ENCODE data around the gene ACTR1B. TPM values are rescaled to one million over a fixed set of nuclear protein-coding genes. Genes with fewer than 3 reads are reported as not detected.
"Not testable (repeated sequence)": the region's sequence is repeated elsewhere in the genome, so short reads cannot be mapped to it uniquely, and the experiment has no call there.

ACTR1B gene
- total RNA-seq, 1 experiment from 2014 or later: 113 TPM

DNA sequence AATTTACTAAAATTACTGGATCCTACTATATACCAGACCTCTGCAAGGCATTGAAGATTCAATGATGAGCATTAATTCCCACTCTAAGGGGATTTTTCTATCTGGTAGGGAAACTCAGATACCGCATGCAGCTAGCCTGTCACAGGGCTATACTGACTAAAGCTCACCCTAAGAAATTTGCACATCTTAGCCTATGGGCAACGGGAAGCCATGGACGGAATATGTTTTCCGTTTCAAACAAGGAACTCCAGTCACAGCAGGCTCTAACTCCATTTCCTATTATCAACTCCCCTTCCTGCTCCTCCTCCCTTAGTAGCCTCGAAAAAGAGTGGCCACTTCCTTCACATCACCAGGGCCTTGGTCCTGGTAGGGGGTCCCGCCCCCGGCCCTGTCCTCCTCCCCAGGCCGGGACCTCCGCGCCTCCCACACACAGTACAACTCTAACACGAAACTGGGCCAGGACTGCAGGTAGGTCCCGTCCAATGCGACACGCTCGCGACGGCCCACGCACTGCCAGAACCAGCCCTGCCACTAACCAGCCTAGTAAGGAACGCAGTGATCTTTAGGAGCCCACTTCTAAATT is 18.6 kb downstream of the ACTR1B start:
- no peak for DNase-seq (ENCODE audit: low read depth)
- in situ Hi-C loops (cut with HindIII; ENCODE audit: low pct_unique_long_range_greater_than_20kb, low sequenced_read_pairs): no loop called here

DNA sequence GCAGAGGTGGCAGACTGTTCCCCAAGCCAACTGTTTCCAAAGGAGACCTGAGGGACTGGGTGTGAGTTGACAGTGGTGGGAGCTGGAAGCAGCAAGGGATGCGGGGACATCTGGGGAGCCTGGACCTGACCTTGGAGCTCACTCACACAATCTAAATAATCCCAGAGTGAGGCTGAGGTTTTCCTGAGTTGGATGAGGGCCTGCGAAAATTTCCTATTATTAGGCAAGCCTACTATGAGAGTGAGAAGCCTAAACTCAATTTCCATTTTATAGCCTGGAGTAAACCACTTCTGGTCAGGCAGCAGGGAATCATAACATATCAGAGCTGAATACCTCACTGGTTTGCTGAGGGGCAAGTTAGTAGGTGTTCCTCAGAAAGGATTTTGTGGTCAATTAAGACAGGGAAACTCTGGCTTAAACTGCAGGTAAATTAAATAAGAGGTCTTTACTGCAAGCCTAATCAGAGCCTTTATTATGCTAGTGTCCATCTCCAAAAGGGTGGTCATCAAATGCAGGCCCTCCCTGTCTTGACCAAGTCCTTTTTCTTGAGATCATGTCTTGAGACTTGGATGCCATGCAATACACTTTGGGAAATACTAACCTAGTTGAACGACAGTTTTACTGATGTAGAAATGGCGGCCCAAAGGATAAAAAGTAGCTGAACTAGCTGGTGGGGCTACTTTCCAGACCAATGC is 19.7 kb downstream of the ACTR1B start:
- in situ Hi-C loops (cut with HindIII; ENCODE audit: low pct_unique_long_range_greater_than_20kb, low sequenced_read_pairs): no loop called here
- no peak for DNase-seq (ENCODE audit: low read depth)

GRCh38 chr2:97626049-97626430 is 37.8 kb downstream of the ACTR1B start:
- in situ Hi-C loops (cut with HindIII; ENCODE audit: low pct_unique_long_range_greater_than_20kb, low sequenced_read_pairs); DNase-seq (ENCODE audit: low read depth): not testable (repeated sequence)

DNA sequence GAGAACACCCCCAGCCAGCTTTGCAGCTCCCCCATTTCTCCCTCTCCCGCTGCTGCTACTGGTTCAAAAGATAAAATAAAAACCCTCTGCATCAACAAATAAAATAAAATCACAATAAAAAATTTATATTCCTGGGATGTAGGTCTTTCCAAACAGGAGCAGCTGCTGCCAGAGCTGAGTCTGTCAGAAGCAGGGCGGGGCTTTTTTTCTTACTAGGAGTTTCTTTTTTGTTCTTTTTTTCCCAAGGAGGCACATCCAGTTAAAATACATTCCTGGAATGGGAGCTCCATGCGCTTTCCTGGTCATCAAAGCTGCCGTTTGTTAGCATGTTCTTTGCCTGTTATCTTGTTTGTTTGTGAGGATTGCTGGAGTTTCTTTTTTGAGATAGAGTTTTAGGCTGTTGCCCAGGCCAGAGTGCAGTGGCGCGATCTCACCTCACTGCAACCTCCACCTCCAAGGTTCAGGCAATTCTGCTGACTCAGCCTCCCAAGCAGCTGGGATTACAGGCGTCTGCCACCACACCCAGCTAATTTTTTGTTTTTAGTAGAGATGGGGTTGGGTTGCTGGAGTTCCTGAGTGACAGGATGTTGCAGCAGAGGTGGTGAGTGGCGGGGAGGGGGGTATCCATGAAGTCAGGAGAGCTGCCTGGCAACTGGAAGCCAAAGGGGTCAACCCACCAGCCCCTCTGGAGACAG is 38.3 kb downstream of the ACTR1B start:
- in situ Hi-C loops (cut with HindIII; ENCODE audit: low pct_unique_long_range_greater_than_20kb, low sequenced_read_pairs); DNase-seq (ENCODE audit: low read depth): not testable (repeated sequence)

DNA sequence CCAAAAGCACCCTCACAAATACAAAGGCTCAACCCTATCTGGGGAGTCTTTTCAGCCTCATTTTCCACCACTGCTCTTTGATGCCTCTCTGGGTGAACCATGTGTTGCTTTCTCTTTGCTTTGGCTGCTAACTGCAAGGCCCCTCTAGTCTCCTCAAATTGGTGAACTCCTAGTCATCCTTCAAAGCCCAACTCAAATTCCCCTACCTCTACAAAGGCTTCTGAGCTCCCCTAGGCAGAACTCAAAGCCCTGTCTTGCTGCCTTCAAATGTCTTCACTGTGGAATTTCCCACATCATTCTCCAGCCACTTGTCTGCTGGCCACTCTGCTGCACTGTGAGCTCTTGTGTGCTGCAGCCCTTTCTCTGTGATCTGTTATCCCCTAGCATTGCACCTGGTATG is 40.9 kb downstream of the ACTR1B start:
- in situ Hi-C loops (cut with HindIII; ENCODE audit: low pct_unique_long_range_greater_than_20kb, low sequenced_read_pairs); DNase-seq (ENCODE audit: low read depth): not testable (repeated sequence)

GRCh38 chr2:97620492-97620891 is 43.4 kb downstream of the ACTR1B start:
- in situ Hi-C loops (cut with HindIII; ENCODE audit: low pct_unique_long_range_greater_than_20kb, low sequenced_read_pairs); DNase-seq (ENCODE audit: low read depth): not testable (repeated sequence)

- peak; percentile 27 for DNase-seq (ENCODE audit: low read depth)
These were observed 44.7 kb downstream of the ACTR1B start for GRCh38 chr2:97618939-97619827.

DNA sequence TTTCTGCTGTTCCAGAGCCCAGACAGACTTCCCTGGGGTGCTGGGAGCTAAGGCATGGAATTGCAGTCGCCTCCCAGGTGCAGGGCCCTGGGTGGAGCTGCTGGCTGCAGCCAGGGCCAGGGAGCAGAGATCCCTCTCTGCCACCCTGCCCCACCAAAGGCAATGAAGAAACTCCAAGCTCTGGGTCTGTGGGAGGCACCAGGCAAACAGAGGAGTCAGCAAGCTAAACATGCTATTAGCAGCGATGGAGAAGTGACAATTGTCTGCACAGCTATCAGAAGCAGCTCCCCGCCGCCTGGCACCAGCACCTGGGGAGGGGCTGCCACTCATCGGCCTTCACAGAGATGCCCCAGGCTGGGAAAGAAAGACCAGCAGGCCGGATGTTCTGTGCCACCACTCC is 45.9 kb downstream of the ACTR1B start:
- no peak for DNase-seq (ENCODE audit: low read depth)
- in situ Hi-C loops (cut with HindIII; ENCODE audit: low pct_unique_long_range_greater_than_20kb, low sequenced_read_pairs): no loop called here

More at GRCh38 chr2:97618939-97619827, 44.7 kb downstream of the ACTR1B start:
- in situ Hi-C loops (cut with HindIII; ENCODE audit: low pct_unique_long_range_greater_than_20kb, low sequenced_read_pairs): not testable (repeated sequence)

- DNase-seq (ENCODE audit: low read depth); in situ Hi-C loops (cut with HindIII; ENCODE audit: low pct_unique_long_range_greater_than_20kb, low sequenced_read_pairs): not testable (repeated sequence)
These were observed 48.1 kb downstream of the ACTR1B start for GRCh38 chr2:97615746-97616145.

GRCh38 chr2:97611895-97612294 is 51.9 kb downstream of the ACTR1B start:
- DNase-seq (ENCODE audit: low read depth); in situ Hi-C loops (cut with HindIII; ENCODE audit: low pct_unique_long_range_greater_than_20kb, low sequenced_read_pairs): not testable (repeated sequence)

GRCh38 chr2:97608745-97609144 is 55.1 kb downstream of the ACTR1B start:
- in situ Hi-C loops (cut with HindIII; ENCODE audit: low pct_unique_long_range_greater_than_20kb, low sequenced_read_pairs); DNase-seq (ENCODE audit: low read depth): not testable (repeated sequence)

Other genes with a start within 250 kb of the ACTR1B start
- gene ANKRD36B, start 74.2 kb downstream of the ACTR1B start, total RNA-seq (2014; rRNA removed; shearing (Covaris generic); ENCODE audit: low replicate concordance): 6.4 and 7.8 TPM in 2 replicates
- 745 and 792 TPM in 2 replicates for gene COX5B, start 18.0 kb downstream of the ACTR1B start, total RNA-seq (2014; rRNA removed; shearing (Covaris generic); ENCODE audit: low replicate concordance)
- gene C2orf92, start 5.7 kb upstream of the ACTR1B start, total RNA-seq (2014; rRNA removed; shearing (Covaris generic); ENCODE audit: low replicate concordance): 0.27 and 9.2 TPM in 2 replicates
- 0.71 TPM in 1 of 2 replicates, not detected in the other for gene ZAP70, start 49.5 kb upstream of the ACTR1B start, total RNA-seq (2014; rRNA removed; shearing (Covaris generic); ENCODE audit: low replicate concordance)

Measured in Caki2 (cell line).